HepG2 (cell line): ENCODE data around the gene SRXN1. TPM values are rescaled to one million over a fixed set of nuclear protein-coding genes. Genes with fewer than 3 reads are reported as not detected.
A peak's percentile ranks its signal among the peaks of the same experiment; 100 is the strongest.

Experiments
- ATF1 ChIP-seq: IDR thresholded peaks from 2 replicates; pipeline ENCODE4 v1.6.1; 2016; ENCODE audit warnings: mild to moderate bottlenecking, control low read depth
- CBX1 ChIP-seq: IDR thresholded peaks from one replicate; pipeline ENCODE4 v1.6.1; 2016; ENCODE audit warnings: antibody characterized with exemption, low read depth
- GABPA ChIP-seq, 2 experiments: IDR thresholded peaks; 2 replicates each; pipeline ENCODE4 v1.6.1; 2011 to 2016; ENCODE audit warnings: low read depth in 2 of 2, low read length in 1 of 2, missing biosample characterization in 1 of 2, missing genetic modification characterization in 1 of 2
- GLI4 ChIP-seq: sonication (generic); formaldehyde crosslinking; IDR thresholded peaks from 2 replicates; pipeline ENCODE4 v1.5.1; 2020; ENCODE audit warnings: missing genetic modification reagents, mild to moderate bottlenecking, moderate library complexity, borderline replicate concordance
- GZF1 ChIP-seq: sonication (generic); formaldehyde crosslinking; IDR thresholded peaks from 2 replicates; pipeline ENCODE4 v1.5.1; 2020; ENCODE audit warnings: mild to moderate bottlenecking, missing genetic modification reagents
- KMT2B ChIP-seq: IDR thresholded peaks from 2 replicates; pipeline ENCODE4 v1.6.1; 2016; ENCODE audit warnings: missing genetic modification reagents, missing compliant biosample characterization
- MTA3 ChIP-seq: sonication (generic); formaldehyde crosslinking; IDR thresholded peaks from 2 replicates; pipeline ENCODE4 v1.4.0; 2020; ENCODE audit warnings: missing genetic modification reagents
- PHF5A ChIP-seq: IDR thresholded peaks from one replicate; pipeline ENCODE4 v1.6.1; 2018; ENCODE audit warnings: low read depth, missing genetic modification reagents; ENCODE audit not compliant: unreplicated experiment
- POLR2AphosphoS2 ChIP-seq: IDR thresholded peaks from 2 replicates; pipeline ENCODE4 v1.6.1; 2011; ENCODE audit warnings: low read depth, low read length, improper control_type of control experiment
- PREB ChIP-seq: sonication (generic); formaldehyde crosslinking; IDR thresholded peaks from 2 replicates; pipeline ENCODE4 v1.4.0; 2020; ENCODE audit warnings: missing genetic modification reagents
- SKI ChIP-seq: fragments of 450-650 bp; IDR thresholded peaks from one replicate; pipeline ENCODE4 v1.6.1; 2018; ENCODE audit warnings: mild to moderate bottlenecking; ENCODE audit not compliant: partially characterized antibody
- SMAD9 ChIP-seq: sonication (generic); formaldehyde crosslinking; IDR thresholded peaks from 2 replicates; pipeline ENCODE4 v1.5.1; 2020; ENCODE audit warnings: mild to moderate bottlenecking, missing genetic modification reagents
- TCF12 ChIP-seq, 2 experiments: fragments of 450-650 bp in 1 of 2; sonication (generic) in 1 of 2; formaldehyde crosslinking in 1 of 2; IDR thresholded peaks; 2 replicates each; pipeline versions ENCODE4 v1.6.1 to v1.8.0; 2017 to 2022; ENCODE audit warnings: antibody characterized with exemption in 1 of 2, mild to moderate bottlenecking in 1 of 2, missing genetic modification reagents in 1 of 2, moderate library complexity in 1 of 2
- TGIF2 ChIP-seq: IDR thresholded peaks from 2 replicates; pipeline ENCODE4 v1.6.1; 2016; ENCODE audit warnings: control low read depth, missing compliant biosample characterization
- THAP8 ChIP-seq: sonication (generic); formaldehyde crosslinking; IDR thresholded peaks from 2 replicates; pipeline ENCODE4 v1.5.1; 2020; ENCODE audit warnings: missing genetic modification reagents, mild to moderate bottlenecking, borderline replicate concordance
- ZBED4 ChIP-seq: sonication (generic); formaldehyde crosslinking; IDR thresholded peaks from 2 replicates; pipeline ENCODE4 v1.4.0; 2020; ENCODE audit warnings: missing genetic modification reagents, borderline replicate concordance
- ZBTB39 ChIP-seq: sonication (generic); formaldehyde crosslinking; IDR thresholded peaks from 2 replicates; pipeline ENCODE4 v1.5.0; 2020; ENCODE audit warnings: missing genetic modification reagents
- ZNF138 ChIP-seq: sonication (generic); formaldehyde crosslinking; IDR thresholded peaks from 2 replicates; pipeline ENCODE4 v1.5.0; 2020; ENCODE audit warnings: mild to moderate bottlenecking, low read depth, missing genetic modification reagents
- ZNF446 ChIP-seq: sonication (generic); formaldehyde crosslinking; IDR thresholded peaks from 2 replicates; pipeline ENCODE4 v1.5.0; 2020; ENCODE audit warnings: mild to moderate bottlenecking, missing genetic modification reagents
- ZNF556 ChIP-seq: sonication (generic); formaldehyde crosslinking; IDR thresholded peaks from 2 replicates; pipeline ENCODE4 v1.4.0; 2020; ENCODE audit warnings: mild to moderate bottlenecking, missing genetic modification reagents, borderline replicate concordance
- ZNF816 ChIP-seq: sonication (generic); formaldehyde crosslinking; IDR thresholded peaks from 2 replicates; pipeline ENCODE4 v1.8.0; 2022; ENCODE audit warnings: missing genetic modification reagents, mild to moderate bottlenecking, borderline replicate concordance
- polyA plus RNA-seq, 8 experiments: library from polyadenylated mRNA; depleted of rRNA in 3 of 8; stranded (reverse) in 7 of 8; unstranded in 1 of 8; fragments of >200 nt; fragmentation: Illumina TruSeq in 4 of 8; extraction: Trizol in 4 of 8; gene quantifications; 2 replicates each; pipeline versions ENCODE4 v1.2.1 to v1.2.3, GENCODE V29; 2011 to 2016; ENCODE audit warnings: low read depth in 4 of 8, missing spikeins in 1 of 8, mixed read lengths in 1 of 8; ENCODE audit not compliant: insufficient read depth in 1 of 8
- total RNA-seq, 5 experiments: library from RNA; depleted of rRNA; stranded (reverse); fragments of >200 nt; fragmentation: Illumina TruSeq; extraction: Trizol; gene quantifications; 2 replicates each; pipeline ENCODE4 v1.2.3, GENCODE V29; 2016; ENCODE audit warnings: low read depth in 1 of 5

Gene SRXN1
- total and polyA plus RNA-seq, 2 of the 13 experiments (the other 11 are each of a cell fraction or from before 2014, with no cell fraction given) = 29.9 to 87.7 TPM

- 0 out of 2 replicates have a peak, but pooled peaks have one; percentile 76 for TF ChIP-seq SMAD9
- no peak for TF ChIP-seq TCF12 (IDR thresholded peaks at IDR 0.05)
- peak; percentile 84; the same call in 1 of the 2 replicates for TF ChIP-seq TCF12 (CRISPR knock-in tag; IDR thresholded peaks at IDR 0.05)
- 0 out of 2 replicates have a peak, but pooled peaks have one; percentile 5 for TF ChIP-seq GZF1 (CRISPR knock-in tag)
- 0 out of 2 replicates have a peak, but pooled peaks have one; percentile 1 for TF ChIP-seq TGIF2 (CRISPR knock-in tag)
- TF ChIP-seq POLR2AphosphoS2 = no peak
- peak; percentile 80; the same call in 1 of the 2 replicates for TF ChIP-seq ZNF556 (CRISPR knock-in tag)
- no peak for TF ChIP-seq GABPA (IDR thresholded peaks at IDR 0.05; ENCODE audit: low read depth, low read length)
- TF ChIP-seq GABPA (CRISPR knock-in tag; IDR thresholded peaks at IDR 0.05; ENCODE audit: low read depth) = no peak
- TF ChIP-seq MTA3 (CRISPR knock-in tag) = no peak
- TF ChIP-seq PHF5A (CRISPR knock-in tag) = peak; percentile 12
- TF ChIP-seq ZNF446 (CRISPR knock-in tag) = no peak; the same call in 1 of the 2 replicates
- no peak; the same call in 1 of the 2 replicates for TF ChIP-seq KMT2B (CRISPR knock-in tag)
- TF ChIP-seq PREB = no peak
- TF ChIP-seq THAP8 = no peak
- TF ChIP-seq CBX1 = peak; percentile 73
- TF ChIP-seq ATF1 (CRISPR knock-in tag) = no peak
- no peak for TF ChIP-seq ZBED4 (CRISPR knock-in tag)
- no peak; the same call in 1 of the 2 replicates for TF ChIP-seq ZNF138 (CRISPR knock-in tag)
- peak; percentile 62; the same call in 1 of the 2 replicates for TF ChIP-seq ZBTB39 (CRISPR knock-in tag)
- peak; percentile 73 for TF ChIP-seq SKI
- no peak for TF ChIP-seq ZNF816 (CRISPR knock-in tag)
- TF ChIP-seq GLI4 = no peak; the same call in 1 of the 2 replicates
These were observed 803 bp upstream of the SRXN1 start (continued) for GRCh38 chr20:653590-654416.
